Esophagus mucosa (tissue), 1 donor: Measurements from ENCODE around the gene MCTP2. TPM values are rescaled to one million over a fixed set of nuclear protein-coding genes. Genes with fewer than 3 reads are reported as not detected.

Source experiments
- ATAC-seq: fragments of 200-7000 bp; cut with Tn5 transposase; one replicate; pipeline ENCODE4 v1.9.1; 2020
- total RNA-seq: library from RNA; stranded (reverse); gene quantifications from one replicate; pipeline ENCODE4 v1.2.4, GENCODE V29; 2023
- donor health status: DM: yes; HTN: yes; CAD: no.

The MCTP2 gene
- total RNA-seq, 1 donor from 2014 or later = 14.6 TPM

- peak; percentile 49 for ATAC-seq
Measured at GRCh38 chr15:94263341-94264273, 32.2 kb downstream of the MCTP2 start.

- ATAC-seq = peak; percentile 75
Measured at GRCh38 chr15:94265009-94265408, 33.6 kb downstream of the MCTP2 start.

- ATAC-seq = peak; percentile 41
Measured at GRCh38 chr15:94265982-94266381, 34.6 kb downstream of the MCTP2 start.

- ATAC-seq = no peak
Measured at GRCh38 chr15:94266789-94267188, 35.4 kb downstream of the MCTP2 start.

- no peak for ATAC-seq
Measured at GRCh38 chr15:94269954-94270353, 38.6 kb downstream of the MCTP2 start.

GRCh38 chr15:94270570-94270969 is 39.2 kb downstream of the MCTP2 start:
- ATAC-seq = no peak

GRCh38 chr15:94272251-94272898 is 41.0 kb downstream of the MCTP2 start:
- ATAC-seq = no peak

- ATAC-seq = no peak
Measured at GRCh38 chr15:94273826-94274225, 42.5 kb downstream of the MCTP2 start.

- ATAC-seq = no peak
Measured at GRCh38 chr15:94274745-94275144, 43.4 kb downstream of the MCTP2 start.

- ATAC-seq = no peak
Measured at GRCh38 chr15:94277485-94277884, 46.1 kb downstream of the MCTP2 start.

- ATAC-seq = no peak
Measured at GRCh38 chr15:94279736-94280135, 48.4 kb downstream of the MCTP2 start.

GRCh38 chr15:94280301-94280700 is 48.9 kb downstream of the MCTP2 start:
- ATAC-seq = no peak

- ATAC-seq = no peak
Measured at GRCh38 chr15:94282269-94283250, 51.2 kb downstream of the MCTP2 start.

GRCh38 chr15:94286583-94286982 is 55.2 kb downstream of the MCTP2 start:
- no peak for ATAC-seq

GRCh38 chr15:94287794-94288246 is 56.5 kb downstream of the MCTP2 start:
- ATAC-seq = peak; percentile 51

- ATAC-seq = no peak
Measured at GRCh38 chr15:94290730-94291129, 59.4 kb downstream of the MCTP2 start.

- ATAC-seq = no peak
Measured at GRCh38 chr15:94293411-94294402, 62.3 kb downstream of the MCTP2 start.

GRCh38 chr15:94294556-94294955 is 63.2 kb downstream of the MCTP2 start:
- ATAC-seq = no peak

GRCh38 chr15:94295275-94295674 is 63.9 kb downstream of the MCTP2 start:
- no peak for ATAC-seq

GRCh38 chr15:94296717-94297116 is 65.4 kb downstream of the MCTP2 start:
- no peak for ATAC-seq

GRCh38 chr15:94297558-94297957 is 66.2 kb downstream of the MCTP2 start:
- no peak for ATAC-seq
